Brain microvascular endothelial cell (primary cell): ENCODE measurements around the gene MSL3B.
"Not testable (repeated sequence)": the region's sequence is repeated elsewhere in the genome, so short reads cannot be mapped to it uniquely, and the experiment has no call there.

ENCODE experiments used
- DNase-seq: peaks from one replicate; pipeline ENCODE4 v3.0.0-alpha.2; 2020
- H3K27ac ChIP-seq: fragments of 250-450 bp; sonication (Bioruptor Pico); 2 replicates; pipeline ENCODE4 v1.5.1; 2020; ENCODE audit warnings: mild to moderate bottlenecking, moderate library complexity
- H3K27me3 ChIP-seq: fragments of 250-450 bp; sonication (Bioruptor Pico); replicated peaks from 2 replicates; pipeline ENCODE4 v1.5.1; 2020; ENCODE audit warnings: mild to moderate bottlenecking
- H3K36me3 ChIP-seq: fragments of 250-450 bp; sonication (Bioruptor Pico); replicated peaks from 2 replicates; pipeline ENCODE4 v1.5.1; 2020; ENCODE audit warnings: mild to moderate bottlenecking
- H3K4me3 ChIP-seq: 2 replicates; pipeline ENCODE4 v1.5.1; 2011; ENCODE audit warnings: low read depth, mild to moderate bottlenecking, control low read depth, low read length, moderate library complexity
- in situ Hi-C: cut with HindIII; loops from 2 replicates; pipeline ENCODE4 v1.10.0; 2017; ENCODE audit warnings: low sequenced_read_pairs, low pct_ligation_motif_present
- TF ChIP-seq, protein P1 (sequence below): IDR thresholded peaks from 2 replicates; pipeline ENCODE4 v1.5.1; 2011; ENCODE audit warnings: low read depth, mild to moderate bottlenecking, moderate library complexity, low read length, control low read depth, inconsistent platforms; ENCODE audit errors: missing control alignments

Gene MSL3B

DNA sequence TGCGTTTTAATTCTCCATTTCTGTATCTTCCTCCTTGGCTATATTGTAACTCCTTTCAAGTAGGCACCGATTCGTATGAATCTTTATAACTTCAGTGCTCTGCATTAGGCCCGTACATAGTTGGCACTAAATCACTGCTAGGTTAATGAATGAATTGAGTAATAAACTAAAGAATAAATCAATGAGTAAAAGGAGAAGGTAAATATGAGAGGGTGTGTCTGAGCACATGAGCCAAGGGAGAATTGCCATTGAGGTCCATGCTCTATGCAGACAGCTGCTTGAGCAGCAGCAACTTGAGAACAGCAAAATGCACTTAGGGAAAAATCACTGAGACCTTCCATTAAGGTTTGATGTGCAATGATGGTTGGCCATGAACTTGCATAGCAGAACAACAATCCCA, 37.8 kb upstream of the MSL3B start:
- no peak for DNase-seq
- TF ChIP-seq, protein P1, sequence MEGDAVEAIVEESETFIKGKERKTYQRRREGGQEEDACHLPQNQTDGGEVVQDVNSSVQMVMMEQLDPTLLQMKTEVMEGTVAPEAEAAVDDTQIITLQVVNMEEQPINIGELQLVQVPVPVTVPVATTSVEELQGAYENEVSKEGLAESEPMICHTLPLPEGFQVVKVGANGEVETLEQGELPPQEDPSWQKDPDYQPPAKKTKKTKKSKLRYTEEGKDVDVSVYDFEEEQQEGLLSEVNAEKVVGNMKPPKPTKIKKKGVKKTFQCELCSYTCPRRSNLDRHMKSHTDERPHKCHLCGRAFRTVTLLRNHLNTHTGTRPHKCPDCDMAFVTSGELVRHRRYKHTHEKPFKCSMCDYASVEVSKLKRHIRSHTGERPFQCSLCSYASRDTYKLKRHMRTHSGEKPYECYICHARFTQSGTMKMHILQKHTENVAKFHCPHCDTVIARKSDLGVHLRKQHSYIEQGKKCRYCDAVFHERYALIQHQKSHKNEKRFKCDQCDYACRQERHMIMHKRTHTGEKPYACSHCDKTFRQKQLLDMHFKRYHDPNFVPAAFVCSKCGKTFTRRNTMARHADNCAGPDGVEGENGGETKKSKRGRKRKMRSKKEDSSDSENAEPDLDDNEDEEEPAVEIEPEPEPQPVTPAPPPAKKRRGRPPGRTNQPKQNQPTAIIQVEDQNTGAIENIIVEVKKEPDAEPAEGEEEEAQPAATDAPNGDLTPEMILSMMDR, result no peak
- Histone ChIP-seq H3K27me3 (no peaks in the 10 kb centered on the region), H3K4me3 (no peak overlapping the region), H3K27ac (no peak overlapping the region), H3K36me3 (no peaks in the 10 kb centered on the region)
- in situ Hi-C loops, result no loop called here

DNA sequence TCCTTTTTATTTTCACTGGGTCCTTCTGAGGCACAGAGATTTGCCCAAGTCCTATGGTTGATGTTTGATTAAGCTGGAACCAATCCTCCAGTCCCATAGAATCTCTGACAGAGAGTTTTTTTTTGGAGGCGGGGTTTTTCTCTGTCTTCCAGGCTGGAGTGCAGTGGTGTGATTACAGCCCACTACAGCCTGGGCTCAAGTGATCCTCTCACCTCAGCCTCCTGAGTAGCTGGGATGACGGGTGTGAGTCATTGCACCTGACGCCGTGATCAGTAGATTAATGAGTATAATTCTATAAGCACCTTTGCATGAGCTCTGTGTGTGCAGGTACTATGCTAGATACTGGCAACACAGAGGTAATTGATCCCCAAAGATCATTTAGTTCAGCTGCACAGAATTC, 33.7 kb upstream of the MSL3B start:
- in situ Hi-C loops, result no loop called here
- no peaks in the 10 kb centered on the region for H3K36me3 ChIP-seq
- no peak for DNase-seq
- H3K4me3 ChIP-seq, result no peak overlapping the region
- TF ChIP-seq, protein P1, result no peak
- peaks cover 3% of the 10 kb centered on the region for H3K27me3 ChIP-seq
- no peak overlapping the region for H3K27ac ChIP-seq

DNA sequence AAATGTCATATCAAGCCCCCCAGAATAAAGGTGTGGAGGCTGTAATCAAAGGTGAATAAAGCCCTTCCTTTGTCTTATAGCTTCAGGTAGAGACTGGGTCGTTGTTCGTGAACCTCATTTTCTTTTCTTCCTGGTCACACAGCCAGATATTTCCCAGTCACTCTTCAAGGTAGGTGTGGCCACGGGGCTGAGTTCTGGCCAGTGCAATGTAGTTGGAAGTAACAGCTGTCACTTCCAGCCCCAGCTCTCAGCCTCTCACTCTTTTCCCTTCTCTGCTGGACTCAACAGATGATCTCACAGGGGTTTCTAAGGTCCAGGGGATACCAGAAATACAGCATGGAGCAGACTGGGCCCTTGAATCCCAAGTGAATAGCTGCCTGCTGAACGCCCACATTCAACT, 33.2 kb upstream of the MSL3B start:
- TF ChIP-seq, protein P1, result no peak
- DNase-seq, result no peak
- Histone ChIP-seq H3K27ac (no peak overlapping the region), H3K36me3 (no peaks in the 10 kb centered on the region), H3K27me3 (peaks cover 3% of the 10 kb centered on the region), H3K4me3 (no peak overlapping the region)
- in situ Hi-C loops, result no loop called here

DNA sequence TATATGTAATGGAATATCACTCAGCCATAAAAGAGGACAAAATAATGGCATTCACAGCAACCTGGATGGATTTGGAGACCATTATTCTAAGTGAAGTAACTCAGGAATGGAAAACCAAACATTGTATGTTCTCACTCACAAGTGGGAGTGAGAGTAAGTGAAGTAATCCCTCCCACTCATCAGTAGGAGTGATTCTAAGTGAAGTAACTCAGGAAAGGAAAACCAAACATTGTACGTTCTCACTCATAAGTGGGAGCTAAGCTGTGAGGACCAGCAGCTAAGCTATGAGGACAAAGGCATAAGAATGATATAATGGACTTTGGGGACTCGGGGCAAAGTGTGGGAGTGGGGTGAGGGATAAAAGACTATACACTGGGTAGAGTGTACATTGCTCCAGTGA, 28.1 kb upstream of the MSL3B start:
- H3K27me3 ChIP-seq, in situ Hi-C loops, H3K27ac ChIP-seq, H3K36me3 ChIP-seq, DNase-seq, H3K4me3 ChIP-seq: not testable (repeated sequence)

DNA sequence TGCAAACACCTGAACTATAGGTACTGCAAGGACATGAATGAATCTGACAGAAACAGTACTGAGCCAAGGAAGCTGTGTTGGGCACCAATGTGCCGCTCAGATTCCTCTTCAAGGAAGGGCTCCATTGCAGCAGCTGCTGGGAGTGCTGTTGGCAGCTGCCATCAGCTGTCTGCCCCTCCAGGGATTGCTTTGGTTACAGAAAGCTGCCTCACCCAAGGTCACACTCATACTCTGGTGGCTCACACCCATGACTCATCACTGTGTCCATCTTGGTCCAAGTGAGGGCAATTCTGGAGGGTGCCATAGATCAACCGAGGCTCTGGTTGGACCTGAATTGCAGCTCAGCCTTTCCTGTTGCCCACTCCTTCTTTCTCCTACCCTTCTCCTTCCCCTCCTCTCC, 24.6 kb upstream of the MSL3B start:
- H3K4me3 ChIP-seq, result no peak overlapping the region
- in situ Hi-C loops, result no loop called here
- no peaks in the 10 kb centered on the region for H3K27me3 ChIP-seq
- DNase-seq, result no peak
- no peaks in the 10 kb centered on the region for H3K36me3 ChIP-seq
- TF ChIP-seq, protein P1, result no peak
- H3K27ac ChIP-seq, result no peak overlapping the region

DNA sequence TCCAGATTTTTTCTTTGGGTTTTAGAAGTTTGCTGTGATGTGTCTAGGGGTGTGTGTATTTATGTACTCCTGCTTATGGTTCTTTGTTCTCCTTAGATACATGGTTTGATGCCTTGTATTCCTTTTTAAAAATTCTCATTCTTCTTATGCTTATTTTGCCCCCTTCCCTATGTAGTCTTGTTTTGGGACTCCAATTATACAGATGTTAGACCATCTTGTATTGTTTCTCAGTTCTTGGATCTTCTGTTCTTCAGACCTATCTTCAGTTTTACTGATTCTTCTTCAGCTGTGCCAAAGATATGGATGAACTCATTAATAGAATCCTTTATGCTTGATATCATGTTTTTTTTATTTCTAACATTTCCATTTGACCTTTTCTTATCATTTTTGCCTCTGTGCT, 14.2 kb upstream of the MSL3B start:
- in situ Hi-C loops, result no loop called here
- TF ChIP-seq, protein P1, result no peak
- Histone ChIP-seq H3K36me3 (no peaks in the 10 kb centered on the region), H3K4me3 (no peak overlapping the region), H3K27ac (no peak overlapping the region), H3K27me3 (no peaks in the 10 kb centered on the region)
- DNase-seq, result no peak

DNA sequence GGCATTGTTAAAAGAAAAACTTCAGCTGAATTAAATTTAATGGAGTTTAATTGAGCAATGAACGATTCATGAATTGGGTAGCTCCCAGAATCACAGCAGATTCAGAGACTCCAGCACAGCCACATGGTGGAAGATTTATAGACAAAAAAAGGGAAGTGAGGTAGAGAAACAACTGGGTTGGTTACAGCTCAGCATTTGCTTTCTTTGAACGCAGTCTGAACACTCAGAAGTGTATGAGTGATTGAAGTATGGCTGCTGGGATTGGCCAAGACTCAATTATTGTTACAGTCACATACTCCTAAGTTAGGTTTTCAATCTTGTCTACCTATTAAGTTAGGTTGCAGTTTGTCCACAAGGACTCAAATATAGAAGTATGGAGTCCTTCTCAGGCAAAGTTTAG, 3.9 kb upstream of the MSL3B start:
- H3K27ac ChIP-seq, H3K4me3 ChIP-seq, DNase-seq, in situ Hi-C loops, H3K27me3 ChIP-seq, H3K36me3 ChIP-seq: not testable (repeated sequence)
